ENCODE measurements around the gene BST1.
A peak's percentile ranks its signal among the peaks of the same experiment; 100 is the strongest.
"Not testable (repeated sequence)": the region's sequence is repeated elsewhere in the genome, so short reads cannot be mapped to it uniquely, and the experiment has no call there.

BST1 gene

DNA sequence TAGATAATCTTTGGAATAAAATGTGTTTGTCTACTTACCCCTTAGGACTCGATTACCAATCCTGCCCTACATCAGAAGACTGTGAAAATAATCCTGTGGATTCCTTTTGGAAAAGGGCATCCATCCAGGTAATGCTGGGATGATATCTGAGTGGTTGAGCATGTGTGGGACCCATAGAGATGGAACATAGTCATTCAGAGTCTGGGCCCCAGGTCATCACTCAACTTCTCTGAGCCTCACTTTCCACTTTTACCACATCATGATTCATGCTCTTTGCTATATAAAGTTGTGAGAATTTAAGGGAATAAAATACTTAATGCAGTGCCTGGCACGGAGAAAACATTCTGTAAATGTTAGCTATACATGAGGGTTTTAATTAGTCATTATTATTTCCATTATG lies 8.9 kb downstream of the BST1 start:
- DNase-seq (ENCODE audit: low read depth): no peak

DNA sequence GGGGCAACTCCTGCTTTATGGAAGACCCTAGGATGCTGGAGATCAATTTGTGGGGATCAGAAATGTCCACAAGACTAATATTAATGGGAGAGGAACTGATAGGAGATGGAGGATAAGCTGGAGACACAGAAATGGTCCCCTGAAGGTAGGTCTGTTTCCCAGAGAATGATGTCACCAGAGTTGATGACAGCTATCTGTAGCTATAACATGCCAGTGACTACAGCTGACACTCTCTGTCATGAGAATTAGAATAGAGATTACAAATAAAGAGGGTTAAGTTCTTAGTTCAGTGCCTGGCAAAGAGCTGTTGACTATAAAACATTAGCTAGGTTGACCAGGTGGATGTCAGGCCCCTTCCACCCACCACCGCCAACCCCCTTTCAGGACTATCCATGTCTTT lies 9.3 kb downstream of the BST1 start:
- DNase-seq (ENCODE audit: low read depth): no peak

DNA sequence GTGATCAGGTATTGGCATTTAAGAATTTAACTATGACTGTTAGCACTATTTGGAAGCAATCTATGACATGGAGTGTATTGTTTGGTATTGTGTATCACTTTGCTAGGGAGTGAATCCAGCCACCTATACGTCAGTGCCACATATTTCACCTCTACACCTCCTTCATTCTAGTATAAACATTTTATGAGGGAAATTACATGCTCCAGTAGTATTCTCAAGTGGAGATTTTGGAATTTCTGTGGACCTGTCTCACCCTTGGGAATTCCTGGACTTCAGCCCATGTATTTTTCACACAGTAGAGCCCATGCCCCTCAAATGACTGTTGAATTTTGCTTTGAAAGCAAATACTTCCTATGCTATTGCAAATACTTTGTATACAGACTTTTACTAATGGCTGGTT lies 11.3 kb downstream of the BST1 start:
- DNase-seq (ENCODE audit: low read depth): no peak

- DNase-seq (ENCODE audit: low read depth): no peak
These were observed 12.0 kb downstream of the BST1 start for GRCh38 chr4:15714646-15715435.

GRCh38 chr4:15716115-15716514 lies 13.2 kb downstream of the BST1 start:
- no peak for DNase-seq (ENCODE audit: low read depth)

DNA sequence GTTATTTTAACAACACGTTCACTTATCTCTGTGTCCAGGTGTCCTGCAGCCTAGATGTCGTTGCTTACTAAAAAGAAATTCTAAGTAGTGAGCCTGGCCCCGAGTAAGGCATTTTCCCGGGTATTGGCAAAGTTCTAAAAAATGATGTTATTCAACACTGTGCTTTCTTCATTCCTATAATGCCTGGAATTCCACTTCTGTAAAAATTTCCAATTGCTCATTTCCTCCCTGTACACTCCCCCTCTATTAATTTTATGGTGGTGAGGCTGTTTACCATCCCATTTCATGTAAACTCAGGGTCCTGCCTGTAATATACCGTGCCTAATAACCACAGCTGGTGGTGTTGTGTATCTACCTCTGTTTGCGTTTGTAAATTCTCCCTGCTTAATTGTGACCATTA lies 14.2 kb downstream of the BST1 start:
- DNase-seq (ENCODE audit: low read depth): no peak

- no peak for DNase-seq (ENCODE audit: low read depth)
These were observed 15.0 kb downstream of the BST1 start for GRCh38 chr4:15717657-15718416.

GRCh38 chr4:15718465-15718864 lies 15.6 kb downstream of the BST1 start:
- no peak for DNase-seq (ENCODE audit: low read depth)

GRCh38 chr4:15718959-15719358 lies 16.1 kb downstream of the BST1 start:
- DNase-seq (ENCODE audit: low read depth): no peak

DNA sequence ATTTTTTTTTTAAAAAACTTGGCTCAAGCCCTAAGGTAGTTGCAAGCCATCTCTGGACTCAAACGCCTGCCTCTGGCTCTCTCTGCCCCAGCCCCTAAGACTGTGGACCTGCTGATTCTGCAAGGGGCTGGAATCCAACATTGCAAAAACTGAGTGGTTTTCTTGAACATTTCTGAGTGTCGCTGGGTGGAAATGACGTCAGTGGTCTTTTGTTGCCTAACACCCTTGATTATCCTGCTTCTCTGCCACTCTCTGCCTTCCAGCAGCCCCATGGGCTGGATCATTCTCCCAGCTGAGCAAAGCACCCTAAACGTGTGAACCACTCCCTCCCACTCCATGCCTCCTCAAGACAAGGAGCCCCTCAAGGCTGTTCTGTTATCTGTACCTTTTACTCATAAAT lies 16.6 kb downstream of the BST1 start:
- no peak for DNase-seq (ENCODE audit: low read depth)

- no peak for DNase-seq (ENCODE audit: low read depth)
These were observed 18.0 kb downstream of the BST1 start for GRCh38 chr4:15720851-15721250.

GRCh38 chr4:15725608-15726007 lies 22.7 kb downstream of the BST1 start:
- no peak for DNase-seq (ENCODE audit: low read depth)

DNA sequence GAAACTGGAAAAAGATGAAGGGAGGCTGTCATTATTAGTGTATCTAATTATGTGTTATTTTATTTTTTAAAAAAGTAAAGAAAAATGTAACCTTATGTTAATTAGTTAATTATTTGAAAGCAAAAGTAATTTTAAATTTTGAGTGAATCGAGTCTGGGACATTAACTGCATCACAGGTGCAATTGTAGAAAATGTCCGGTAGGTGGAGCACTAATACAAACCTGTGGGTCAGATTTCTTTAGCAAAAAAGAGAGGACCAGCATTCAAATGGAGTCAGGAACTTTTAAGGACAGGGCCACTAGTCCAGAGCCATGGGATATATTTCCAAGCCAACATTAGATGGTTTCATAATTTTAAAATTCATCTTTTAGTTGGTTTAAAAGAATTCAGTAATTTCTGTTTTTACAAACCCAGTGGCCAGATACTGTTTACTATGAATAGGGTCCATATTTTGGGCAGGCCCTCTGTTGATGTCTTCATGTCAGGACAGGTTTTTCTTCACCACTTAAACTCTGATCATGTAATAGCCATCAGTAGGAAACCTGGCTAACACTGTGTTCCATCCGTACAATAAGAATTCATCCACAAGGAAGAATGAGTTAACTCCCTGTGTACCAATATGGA lies 27.2 kb downstream of the BST1 start:
- no peak for DNase-seq (ENCODE audit: low read depth)

- DNase-seq (ENCODE audit: low read depth): not testable (repeated sequence)
These were observed 30.2 kb downstream of the BST1 start for GRCh38 chr4:15733061-15733460.

DNA sequence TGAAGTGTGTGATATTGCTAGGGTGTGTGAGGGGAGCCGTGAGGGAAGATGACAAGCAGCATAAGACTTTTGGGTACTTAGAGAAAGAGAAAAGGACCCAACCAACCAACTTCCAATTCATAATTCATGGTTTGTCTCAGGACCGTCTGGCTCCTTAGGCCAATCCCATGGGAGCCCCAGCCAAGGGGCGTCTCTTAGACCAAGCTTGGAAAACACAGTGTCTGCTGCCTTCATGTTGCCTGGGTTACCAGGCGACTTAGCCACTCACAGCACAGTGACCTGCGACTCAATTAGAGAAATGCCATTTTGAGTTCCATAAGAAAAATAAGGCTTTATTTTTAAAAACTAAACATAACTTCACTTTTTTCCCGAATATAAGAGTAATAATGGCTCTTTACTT lies 32.7 kb downstream of the BST1 start:
- DNase-seq (ENCODE audit: low read depth): no peak

DNA sequence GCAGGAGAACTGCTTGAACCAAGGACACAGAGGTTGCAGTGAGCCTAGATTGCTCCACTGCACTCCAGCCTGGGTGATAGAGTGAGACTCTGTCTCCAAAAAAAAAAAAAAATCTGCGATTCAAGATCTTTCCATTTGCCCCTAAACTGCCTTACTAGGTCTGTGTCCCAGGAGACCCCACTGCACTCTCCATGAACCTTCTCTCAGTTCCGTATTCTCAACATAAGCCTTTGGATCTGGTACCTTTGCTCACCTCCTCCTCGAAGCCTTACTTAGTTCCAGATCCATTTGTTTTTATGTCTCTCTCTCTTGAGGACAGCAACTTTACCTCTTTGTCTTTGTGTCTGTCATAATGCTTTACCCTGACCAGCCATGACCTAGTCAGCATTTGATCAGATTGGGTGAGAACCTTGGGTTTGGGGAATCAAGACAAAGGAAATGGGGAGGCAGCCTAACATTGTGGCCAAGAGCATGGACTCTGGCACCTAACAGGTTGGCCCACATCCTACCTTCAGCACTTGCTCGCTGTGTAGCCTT lies 33.7 kb downstream of the BST1 start:
- DNase-seq (ENCODE audit: low read depth): no peak

DNA sequence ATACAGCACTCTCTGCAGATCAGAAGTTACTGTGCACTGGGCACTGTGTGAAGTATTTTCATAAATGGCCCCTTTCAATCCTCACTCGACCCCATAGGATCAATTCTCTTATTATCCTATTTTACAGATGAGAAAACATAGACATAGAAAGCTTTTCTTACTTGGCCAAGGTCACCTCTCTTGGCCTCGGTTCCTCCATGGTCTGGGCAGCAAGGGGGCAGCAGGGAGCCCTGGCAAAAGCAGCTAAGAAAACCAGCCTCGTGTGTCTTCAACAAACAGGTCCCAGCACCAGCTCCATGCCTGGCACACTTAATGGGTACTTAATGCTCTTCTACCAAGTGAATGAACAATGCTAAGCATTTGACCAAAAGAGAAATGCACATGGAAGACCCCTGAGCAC lies 34.4 kb downstream of the BST1 start:
- no peak for DNase-seq (ENCODE audit: low read depth)

GRCh38 chr4:15738877-15739276 lies 36.0 kb downstream of the BST1 start:
- DNase-seq (ENCODE audit: low read depth): no peak

DNA sequence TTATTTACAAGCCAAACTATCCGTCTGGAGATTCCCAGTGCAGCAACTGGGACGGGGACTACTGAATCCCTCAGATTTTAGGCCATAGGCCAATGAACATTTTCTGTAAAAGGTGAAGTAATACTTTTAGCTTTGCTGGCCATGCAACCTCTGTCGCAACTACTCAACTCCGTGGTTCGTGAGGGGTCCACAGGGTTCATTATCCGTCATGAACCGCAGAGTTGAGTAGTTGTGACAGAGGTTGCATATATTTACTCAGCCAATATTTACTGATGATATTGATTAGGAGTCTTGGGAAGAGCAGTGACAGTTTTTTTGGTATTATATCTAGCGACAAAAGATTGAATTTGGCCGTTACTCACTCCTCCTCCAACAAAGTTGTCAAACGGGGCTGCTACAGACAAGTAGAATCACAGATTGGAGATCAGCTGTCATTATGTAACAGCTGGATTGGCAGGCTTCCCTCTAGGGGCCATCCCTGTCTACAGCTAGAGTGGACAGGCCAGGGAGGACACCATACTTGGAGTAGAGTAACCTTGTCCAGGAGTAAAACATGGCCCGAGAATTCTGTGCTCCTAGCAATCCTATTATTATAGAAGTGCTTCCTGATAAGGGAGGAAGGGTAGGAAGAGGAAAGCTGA lies 38.0 kb downstream of the BST1 start:
- no peak for DNase-seq (ENCODE audit: low read depth)

DNA sequence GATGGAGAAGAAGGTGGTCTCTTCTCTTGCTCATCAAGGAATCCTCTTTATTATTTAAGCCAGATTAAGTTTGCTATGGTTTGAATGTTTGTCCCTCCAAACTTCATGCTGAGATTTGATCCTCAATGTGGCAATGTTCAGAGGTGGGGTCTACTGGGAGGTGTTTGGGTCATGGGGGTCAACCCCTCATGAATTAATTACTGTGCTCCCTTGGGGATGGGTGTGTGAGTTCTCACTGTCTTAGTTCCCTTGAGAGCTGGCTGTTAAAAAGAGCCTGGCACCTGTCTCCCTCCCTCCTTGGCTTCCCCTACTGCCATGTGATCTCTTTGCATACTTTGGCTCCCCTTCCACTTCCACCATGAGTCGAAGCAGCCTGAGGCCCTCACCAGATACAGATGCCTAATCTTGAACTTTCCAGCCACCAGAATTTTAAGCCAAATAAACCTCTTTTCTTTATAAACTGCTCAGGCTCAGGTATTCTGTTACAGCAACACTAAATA lies 39.3 kb downstream of the BST1 start:
- no peak for DNase-seq (ENCODE audit: low read depth)

DNA sequence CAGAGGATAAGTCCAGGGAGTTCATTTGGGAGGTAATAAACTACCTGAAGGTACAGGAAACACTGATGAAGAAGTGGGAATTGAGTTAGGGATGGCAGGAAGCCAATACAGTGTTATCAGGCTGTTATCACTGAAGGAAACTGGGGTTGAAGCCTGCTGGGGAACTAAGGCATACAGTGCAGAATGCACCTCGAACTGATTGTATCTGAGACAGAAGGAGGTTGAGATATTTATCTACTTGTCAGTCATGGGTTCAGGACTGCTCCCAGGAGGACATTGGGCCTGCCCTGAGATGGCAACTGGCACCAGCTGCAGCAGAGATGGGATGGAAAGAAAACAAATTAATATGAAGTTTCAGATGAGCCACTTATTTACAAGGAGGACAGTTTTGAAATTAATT lies 39.8 kb downstream of the BST1 start:
- DNase-seq (ENCODE audit: low read depth): no peak

DNA sequence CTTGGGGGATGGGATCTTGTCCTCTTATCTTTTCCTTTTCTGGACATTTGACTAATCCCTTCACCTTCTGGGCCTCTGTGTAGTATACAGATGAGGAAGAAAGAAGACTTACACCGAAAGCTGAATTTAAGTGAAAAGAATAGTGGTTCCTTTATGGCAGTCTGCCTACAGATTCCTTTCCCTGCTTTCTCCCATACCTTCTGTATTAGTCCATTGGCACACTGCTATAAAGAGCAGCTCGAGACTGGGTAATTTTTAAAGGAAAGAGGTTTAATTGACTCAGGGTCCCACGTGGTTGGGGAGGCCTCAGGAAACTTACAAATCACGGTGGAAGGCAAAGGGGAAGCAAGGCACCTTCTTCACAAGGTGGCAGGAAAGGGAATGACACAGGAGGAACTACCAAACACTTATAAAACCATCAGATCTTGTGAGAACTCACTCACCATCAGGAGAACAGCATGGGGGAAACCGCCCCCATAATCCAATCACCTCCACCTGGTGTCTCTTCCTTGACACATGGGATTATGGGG lies 41.2 kb downstream of the BST1 start:
- DNase-seq (ENCODE audit: low read depth): peak; percentile 4

Measured in GM04504 (cell line).